GM12873 (cell line): ENCODE results near the gene GPC3.

Experiments
- CTCF ChIP-seq: IDR thresholded peaks from 2 replicates; pipeline ENCODE4 v1.5.1; 2012; ENCODE audit warnings: low read depth, mild to moderate bottlenecking, moderate library complexity, low read length, control low read depth; ENCODE audit not compliant: insufficient read depth; ENCODE audit errors: missing control alignments

Gene GPC3

GRCh38 chrX:133937022-133937421 is 48.4 kb downstream of the GPC3 start:
- TF ChIP-seq CTCF = no peak

GRCh38 chrX:133935076-133935475 is 50.3 kb downstream of the GPC3 start:
- no peak for TF ChIP-seq CTCF

- TF ChIP-seq CTCF = no peak
These were observed 52.1 kb downstream of the GPC3 start for GRCh38 chrX:133933316-133933715.

GRCh38 chrX:133929836-133930464 is 55.4 kb downstream of the GPC3 start:
- no peak for TF ChIP-seq CTCF

GRCh38 chrX:133928365-133928764 is 57.0 kb downstream of the GPC3 start:
- no peak for TF ChIP-seq CTCF

GRCh38 chrX:133926809-133927208 is 58.6 kb downstream of the GPC3 start:
- no peak for TF ChIP-seq CTCF

GRCh38 chrX:133926099-133926498 is 59.3 kb downstream of the GPC3 start:
- no peak for TF ChIP-seq CTCF
